Rectal smooth muscle tissue (tissue), 1 donor: ENCODE measurements around the gene KRT81.
"Not testable (repeated sequence)": the region's sequence is repeated elsewhere in the genome, so short reads cannot be mapped to it uniquely, and the experiment has no call there.

Source experiments
- H3K27ac ChIP-seq: one replicate; pipeline ENCODE4 v1.7.0; 2013; ENCODE audit warnings: low read depth, low read length, inconsistent platforms
- H3K27me3 ChIP-seq: one replicate; pipeline ENCODE4 v1.7.0; 2013; ENCODE audit warnings: low read length; ENCODE audit not compliant: control insufficient read depth, insufficient read depth
- H3K36me3 ChIP-seq: one replicate; pipeline ENCODE4 v1.7.0; 2013; ENCODE audit warnings: low read length; ENCODE audit not compliant: control insufficient read depth, insufficient read depth
- H3K4me1 ChIP-seq: one replicate; pipeline ENCODE4 v1.7.0; 2013; ENCODE audit warnings: low read length; ENCODE audit not compliant: control insufficient read depth, insufficient read depth
- H3K4me3 ChIP-seq: one replicate; pipeline ENCODE4 v1.7.0; 2013; ENCODE audit warnings: low read length
- H3K9ac ChIP-seq: one replicate; pipeline ENCODE4 v1.7.0; 2013; ENCODE audit warnings: low read length

Gene KRT81

GRCh38 chr12:52324153-52324444, 32.8 kb upstream of the KRT81 start:
- no peaks in the 10 kb centered on the region for H3K4me1 ChIP-seq
- no peaks in the 10 kb centered on the region for H3K27me3 ChIP-seq
- no peak overlapping the region for H3K4me3 ChIP-seq
- H3K27ac ChIP-seq, result no peak overlapping the region
- no peak overlapping the region for H3K9ac ChIP-seq
- no peaks in the 10 kb centered on the region for H3K36me3 ChIP-seq

GRCh38 chr12:52323416-52324152, 32.2 kb upstream of the KRT81 start:
- H3K36me3 ChIP-seq, result no peaks in the 10 kb centered on the region
- H3K27ac ChIP-seq, result no peak overlapping the region
- no peak overlapping the region for H3K9ac ChIP-seq
- no peaks in the 10 kb centered on the region for H3K4me1 ChIP-seq
- no peaks in the 10 kb centered on the region for H3K27me3 ChIP-seq
- no peak overlapping the region for H3K4me3 ChIP-seq

- Histone ChIP-seq H3K27me3 (no peaks in the 10 kb centered on the region), H3K4me3 (no peak overlapping the region), H3K27ac (no peak overlapping the region), H3K36me3 (no peaks in the 10 kb centered on the region), H3K9ac (no peak overlapping the region), H3K4me1 (no peaks in the 10 kb centered on the region)
Observed at GRCh38 chr12:52323001-52323400, 31.7 kb upstream of the KRT81 start.

GRCh38 chr12:52322069-52322468, 30.7 kb upstream of the KRT81 start:
- H3K4me1 ChIP-seq, result no peaks in the 10 kb centered on the region
- no peak overlapping the region for H3K27ac ChIP-seq
- H3K36me3 ChIP-seq, result no peaks in the 10 kb centered on the region
- H3K4me3 ChIP-seq, result no peak overlapping the region
- H3K9ac ChIP-seq, result no peak overlapping the region
- H3K27me3 ChIP-seq, result no peaks in the 10 kb centered on the region

- Histone ChIP-seq H3K27me3 (no peaks in the 10 kb centered on the region), H3K27ac (no peak overlapping the region)
Observed at GRCh38 chr12:52321418-52321817, 30.1 kb upstream of the KRT81 start.

GRCh38 chr12:52320784-52321400, 29.6 kb upstream of the KRT81 start, which contains the start of gene KRT83:
Gene KRT83 (minus strand): TSS chr12:52321398. CDS start chr12:52321335, 63 bp downstream.
- Histone ChIP-seq H3K36me3 (no peaks in the 10 kb centered on the region), H3K9ac (no peak within 1 kb of the TSS), H3K27ac (no peak within 1 kb of the TSS), H3K4me1 (no peaks in the 10 kb centered on the region), H3K27me3 (no peaks in the 10 kb centered on the region), H3K4me3 (no peak within 1 kb of the TSS)

More at GRCh38 chr12:52321418-52321817, 30.1 kb upstream of the KRT81 start:
- no peak overlapping the region for H3K4me3 ChIP-seq
- no peaks in the 10 kb centered on the region for H3K4me1 ChIP-seq
- no peak overlapping the region for H3K9ac ChIP-seq
- H3K36me3 ChIP-seq, result no peaks in the 10 kb centered on the region

GRCh38 chr12:52319097-52319496, 27.8 kb upstream of the KRT81 start:
- Histone ChIP-seq H3K27me3 (no peaks in the 10 kb centered on the region), H3K4me3 (no peak overlapping the region), H3K4me1 (no peaks in the 10 kb centered on the region), H3K36me3 (no peaks in the 10 kb centered on the region), H3K27ac (no peak overlapping the region), H3K9ac (no peak overlapping the region)

GRCh38 chr12:52318241-52318990, 27.1 kb upstream of the KRT81 start:
- H3K4me1 ChIP-seq, result no peaks in the 10 kb centered on the region
- H3K36me3 ChIP-seq, result no peaks in the 10 kb centered on the region
- H3K27ac ChIP-seq, result no peak overlapping the region
- H3K27me3 ChIP-seq, result peaks cover 2% of the 10 kb centered on the region
- no peak overlapping the region for H3K9ac ChIP-seq
- H3K4me3 ChIP-seq, result no peak overlapping the region

GRCh38 chr12:52317468-52318052, 26.2 kb upstream of the KRT81 start:
- Histone ChIP-seq H3K9ac (no peak overlapping the region), H3K27ac (no peak overlapping the region), H3K27me3 (peaks cover 2% of the 10 kb centered on the region), H3K4me1 (no peaks in the 10 kb centered on the region), H3K36me3 (no peaks in the 10 kb centered on the region), H3K4me3 (no peak overlapping the region)

GRCh38 chr12:52316701-52317100, 25.4 kb upstream of the KRT81 start:
- H3K9ac ChIP-seq, result no peak overlapping the region
- H3K36me3 ChIP-seq, result no peaks in the 10 kb centered on the region
- peaks cover 2% of the 10 kb centered on the region for H3K27me3 ChIP-seq
- H3K4me3 ChIP-seq, result no peak overlapping the region
- H3K4me1 ChIP-seq, result no peaks in the 10 kb centered on the region
- H3K27ac ChIP-seq, result no peak overlapping the region

GRCh38 chr12:52316290-52316689, 25.0 kb upstream of the KRT81 start:
- no peak overlapping the region for H3K27ac ChIP-seq
- peaks cover 3% of the 10 kb centered on the region for H3K27me3 ChIP-seq
- peaks cover 3% of the 10 kb centered on the region for H3K4me1 ChIP-seq
- H3K36me3 ChIP-seq, result no peaks in the 10 kb centered on the region
- no peak overlapping the region for H3K4me3 ChIP-seq
- H3K9ac ChIP-seq, result no peak overlapping the region

- not testable (repeated sequence) for H3K9ac ChIP-seq, H3K27ac ChIP-seq, H3K4me3 ChIP-seq, H3K4me1 ChIP-seq, H3K27me3 ChIP-seq, H3K36me3 ChIP-seq
Observed at GRCh38 chr12:52315721-52316120, 24.4 kb upstream of the KRT81 start.
